PC-3 (cell line): ENCODE data around the gene BDKRB2.

Experiments
- CTCF ChIP-seq: fragments of 300-600 bp; sonication (generic); conservative IDR thresholded peaks from 2 replicates; pipeline ENCODE4 v1.5.1; 2017; ENCODE audit warnings: antibody characterized with exemption, low read depth, mild to moderate bottlenecking, low read length
- EZH2 ChIP-seq: fragments of 300-600 bp; sonication (generic); IDR thresholded peaks from one replicate; pipeline ENCODE4 v1.6.1; 2017; ENCODE audit warnings: antibody characterized with exemption, mild to moderate bottlenecking, low read length; ENCODE audit not compliant: unreplicated experiment
- EZH2phosphoT487 ChIP-seq: fragments of 300-600 bp; sonication (generic); IDR thresholded peaks from 2 replicates; pipeline ENCODE4 v1.6.1; 2018; ENCODE audit warnings: mild to moderate bottlenecking, antibody characterized with exemption, low read length, borderline replicate concordance

DNA sequence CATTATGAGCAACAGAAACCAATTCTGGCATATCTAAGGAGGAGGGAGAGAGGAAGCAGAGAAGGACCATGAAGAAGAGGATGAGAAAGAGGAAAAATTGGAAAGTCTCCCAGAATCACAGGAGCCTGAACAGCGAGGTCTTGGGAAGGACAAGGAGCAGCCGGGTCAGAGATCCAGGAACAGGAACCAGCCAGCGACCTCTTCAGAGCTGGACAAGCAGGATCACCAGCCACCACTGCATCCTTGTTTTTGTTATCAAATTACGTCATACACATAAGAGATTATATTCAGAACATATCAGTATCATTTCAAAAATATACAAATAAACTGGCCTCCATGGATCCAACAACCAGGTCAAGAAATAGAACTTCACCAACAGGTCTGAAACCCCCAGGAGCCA, 22.1 kb upstream of the BDKRB2 start:
- TF ChIP-seq EZH2 (no peak), CTCF (no peak), EZH2phosphoT487 (no peak)
